ENCODE results near the gene PTPRJ. TPM values are rescaled to one million over a fixed set of nuclear protein-coding genes. Genes with fewer than 3 reads are reported as not detected.
A peak's percentile ranks its signal among the peaks of the same experiment; 100 is the strongest.

PTPRJ gene
- total and polyA plus RNA-seq, 9 of the 15 experiments (the other 6 are each of a cell fraction or from before 2014, with no cell fraction given), result 0.56 to 10.7 (median 4.8) TPM

- TF ChIP-seq ZNF318 (IDR thresholded peaks at IDR 0.05; ENCODE audit: borderline replicate concordance in 1 of 2, low read depth in 1 of 2), result peak in 1 of 2 experiments; percentile 57; a peak in 1 of 4 replicates
- peak; percentile 26; the same call in 1 of the 2 replicates for TF ChIP-seq CBFA2T3 (IDR thresholded peaks at IDR 0.05)
- no peak for TF ChIP-seq EZH2 (IDR thresholded peaks at IDR 0.05; ENCODE audit: borderline replicate concordance, low read depth, low read length)
- no peak for TF ChIP-seq HDAC8 (tag; IDR thresholded peaks at IDR 0.05)
- TF ChIP-seq C11orf30 (IDR thresholded peaks at IDR 0.05; ENCODE audit: low read depth), result peak; percentile 49; the same call in 1 of the 2 replicates
- no peak for TF ChIP-seq HMG20B (CRISPR knock-in tag; IDR thresholded peaks at IDR 0.05)
- TF ChIP-seq ZNF76 (CRISPR knock-in tag; IDR thresholded peaks at IDR 0.05; ENCODE audit: borderline replicate concordance), result no peak
- TF ChIP-seq MCM3 (IDR thresholded peaks at IDR 0.05), result no peak
- peak; percentile 72 for TF ChIP-seq MAFF (IDR thresholded peaks at IDR 0.05; ENCODE audit: low read length)
- TF ChIP-seq NR2C2 (CRISPR knock-in tag; IDR thresholded peaks at IDR 0.05), result no peak
- TF ChIP-seq NR2C2 (tag; IDR thresholded peaks at IDR 0.05), result peak; percentile 32; the same call in 1 of the 2 replicates
- peak; percentile 63 for TF ChIP-seq PKNOX1 (IDR thresholded peaks at IDR 0.05)
- TF ChIP-seq ZNF586 (CRISPR knock-in tag; conservative IDR thresholded peaks at IDR 0.05), result no peak
- no peak for TF ChIP-seq ELF2 (CRISPR knock-in tag; IDR thresholded peaks at IDR 0.05)
- peak; percentile 52; the same call in 1 of the 2 replicates for TF ChIP-seq MAFK (IDR thresholded peaks at IDR 0.05; ENCODE audit: low read length)
- no peak for TF ChIP-seq ZNF785 (CRISPR knock-in tag; IDR thresholded peaks at IDR 0.05)
- TF ChIP-seq FOXO4 (CRISPR knock-in tag; IDR thresholded peaks at IDR 0.05), result no peak
Observed at GRCh38 chr11:48093795-48094642, 113.7 kb downstream of the PTPRJ start (continued).

Data from K562 (cell line).